Activated CD8-positive, alpha-beta memory T cell treated with anti-CD3 and anti-CD28 coated beads, Interleukin-2, amount 50 U/mL, for 1 hour (primary cell): ENCODE data around the gene CCDC57.

Experiments
- DNase-seq: peaks from one replicate; pipeline ENCODE4 v3.0.0-alpha.2; 2020; ENCODE audit errors: extremely low read depth

Gene CCDC57

DNA sequence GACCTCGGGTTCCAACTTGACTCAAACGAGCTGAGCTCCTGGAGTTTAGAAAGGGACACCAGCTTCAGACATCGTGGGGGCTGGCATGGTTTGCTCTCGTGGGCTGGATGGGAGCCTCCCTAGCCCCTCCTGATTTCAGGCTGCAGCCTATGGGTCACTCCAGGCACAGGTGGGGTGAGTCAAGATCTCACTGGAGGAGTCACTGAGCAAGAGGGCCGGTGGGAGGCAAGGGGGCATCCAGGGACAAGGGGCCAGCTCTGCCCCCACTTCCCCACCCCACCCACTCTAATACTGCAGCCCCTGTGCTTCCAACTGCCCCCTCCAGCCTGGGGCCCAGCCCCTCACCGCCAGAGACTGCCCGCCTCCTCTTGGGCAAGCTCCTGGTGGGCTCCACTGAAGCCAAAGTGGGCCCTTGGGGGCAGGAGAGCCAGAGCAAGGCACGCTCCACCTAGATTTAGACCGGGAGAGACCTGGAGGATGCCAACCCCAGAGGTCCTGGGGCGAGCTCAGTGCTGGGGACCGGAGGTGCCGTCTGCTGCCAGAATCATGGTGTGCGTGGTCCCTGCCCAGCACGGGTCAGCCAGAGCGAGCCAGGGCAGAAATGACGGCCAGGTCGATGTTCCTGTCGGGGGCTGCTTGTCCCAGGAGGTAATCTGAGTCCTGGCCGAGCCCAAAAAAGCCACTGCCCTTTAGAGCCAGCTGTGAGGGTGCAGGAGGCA is 22.6 kb upstream of the CCDC57 start:
- no peak for DNase-seq

DNA sequence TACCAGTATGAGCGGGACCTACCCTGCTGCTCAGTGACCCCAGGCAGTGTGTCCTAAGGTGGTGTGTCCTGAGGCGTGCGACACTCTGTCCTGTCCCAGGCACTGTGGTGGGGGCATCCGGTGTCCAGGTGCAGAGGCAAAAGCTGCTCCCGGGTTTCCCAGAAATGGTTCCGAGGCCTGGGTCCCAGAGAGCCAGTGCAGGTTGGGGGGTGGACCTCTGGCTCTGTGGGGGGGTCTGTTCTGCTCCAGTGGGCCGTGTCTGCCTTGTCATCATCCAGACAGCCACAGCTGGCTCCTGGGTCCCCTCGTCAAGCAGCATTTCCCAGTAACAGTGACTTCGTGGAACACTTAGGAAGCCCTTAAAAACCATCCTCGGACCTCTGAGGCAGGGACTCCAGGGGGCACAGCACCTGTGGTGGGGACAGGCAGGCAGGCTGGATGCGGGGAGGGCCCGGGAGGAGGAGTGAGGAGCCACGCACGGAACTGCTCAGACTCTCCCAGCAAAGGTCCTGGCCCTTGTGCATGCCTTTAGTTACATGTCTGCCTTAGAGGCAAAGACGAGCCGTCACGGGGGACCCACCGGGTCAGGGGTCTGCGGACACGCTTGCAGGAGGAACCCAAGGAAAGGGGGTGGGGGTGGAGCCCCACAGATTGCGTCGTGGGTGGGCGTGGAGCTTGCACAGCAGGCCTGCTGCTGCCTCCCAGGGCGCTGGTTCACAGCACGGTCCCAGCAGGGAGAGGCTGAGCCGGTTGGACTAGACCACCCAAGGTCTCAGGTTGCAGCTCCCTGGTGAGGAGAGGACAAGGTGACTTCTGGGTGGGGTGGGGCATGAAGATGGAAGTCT is 21.8 kb upstream of the CCDC57 start:
- DNase-seq = no peak

DNA sequence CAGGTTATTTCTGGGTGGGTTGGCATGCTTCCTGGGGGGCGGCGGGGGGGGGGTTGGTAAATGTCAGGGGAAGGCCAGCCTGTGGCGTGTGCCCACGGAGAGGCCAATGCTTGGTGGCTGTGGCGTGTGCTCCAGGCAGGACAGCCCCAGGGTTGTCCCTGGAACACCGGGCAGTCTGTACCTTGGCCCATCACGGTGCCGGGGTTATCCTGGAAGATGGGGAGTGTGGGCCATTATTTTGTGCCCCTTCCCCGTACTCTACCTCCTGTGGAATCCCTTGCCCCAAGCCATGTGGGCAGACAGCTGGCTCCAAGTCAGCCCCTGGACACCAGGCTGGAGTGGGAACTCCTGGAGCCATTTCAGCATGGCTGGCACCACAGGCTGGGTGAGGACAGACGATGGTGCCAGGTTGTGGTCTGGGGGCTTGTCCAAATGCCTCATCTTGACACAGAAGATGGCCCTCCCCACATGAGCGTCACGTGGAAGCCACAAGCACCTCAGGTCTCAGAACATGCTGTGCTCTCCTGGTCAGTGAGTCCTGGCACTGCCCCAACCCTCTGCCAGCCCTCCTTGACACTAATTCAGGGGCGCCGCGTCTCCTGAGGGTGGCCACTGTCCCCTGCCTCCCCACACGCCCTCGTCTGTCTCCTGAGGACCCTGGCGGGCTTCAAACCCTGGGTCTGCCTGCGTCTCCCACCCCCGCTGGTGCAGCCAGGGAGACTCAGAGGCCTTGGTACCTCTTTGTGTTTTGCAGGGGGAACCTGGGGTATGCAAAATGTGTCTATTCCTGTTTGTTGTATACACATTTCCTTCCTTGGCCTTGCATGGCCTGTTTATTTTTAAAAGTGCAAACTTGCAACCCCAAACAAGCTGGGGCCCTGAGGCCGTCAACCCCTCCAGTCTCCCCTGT is 20.5 kb upstream of the CCDC57 start:
- DNase-seq = no peak

DNA sequence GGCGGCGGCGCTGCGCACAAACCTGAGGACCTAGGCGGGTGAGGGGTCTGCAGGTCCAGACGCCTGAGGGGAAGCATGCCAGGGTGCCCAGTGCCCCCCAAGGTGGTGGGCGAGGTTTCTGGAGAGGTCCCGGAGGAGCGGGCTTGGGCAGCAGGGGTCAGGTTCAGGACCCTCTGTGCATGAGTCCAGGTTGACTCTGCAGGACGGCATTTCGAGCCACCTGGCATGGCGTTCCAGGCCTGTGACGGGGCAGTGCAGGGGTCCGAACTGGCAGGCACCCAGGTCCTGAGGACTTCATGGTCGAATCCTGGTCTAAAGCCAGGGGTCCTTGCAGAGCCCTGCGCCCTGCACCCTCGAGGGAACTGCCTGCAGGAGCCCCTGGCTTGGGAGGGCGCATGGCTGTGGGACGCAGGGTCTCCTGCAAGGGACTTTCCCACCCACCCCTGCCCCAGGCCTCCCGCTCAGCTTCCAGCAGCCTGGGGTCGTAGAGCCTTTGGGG is 19.7 kb upstream of the CCDC57 start:
- no peak for DNase-seq

DNA sequence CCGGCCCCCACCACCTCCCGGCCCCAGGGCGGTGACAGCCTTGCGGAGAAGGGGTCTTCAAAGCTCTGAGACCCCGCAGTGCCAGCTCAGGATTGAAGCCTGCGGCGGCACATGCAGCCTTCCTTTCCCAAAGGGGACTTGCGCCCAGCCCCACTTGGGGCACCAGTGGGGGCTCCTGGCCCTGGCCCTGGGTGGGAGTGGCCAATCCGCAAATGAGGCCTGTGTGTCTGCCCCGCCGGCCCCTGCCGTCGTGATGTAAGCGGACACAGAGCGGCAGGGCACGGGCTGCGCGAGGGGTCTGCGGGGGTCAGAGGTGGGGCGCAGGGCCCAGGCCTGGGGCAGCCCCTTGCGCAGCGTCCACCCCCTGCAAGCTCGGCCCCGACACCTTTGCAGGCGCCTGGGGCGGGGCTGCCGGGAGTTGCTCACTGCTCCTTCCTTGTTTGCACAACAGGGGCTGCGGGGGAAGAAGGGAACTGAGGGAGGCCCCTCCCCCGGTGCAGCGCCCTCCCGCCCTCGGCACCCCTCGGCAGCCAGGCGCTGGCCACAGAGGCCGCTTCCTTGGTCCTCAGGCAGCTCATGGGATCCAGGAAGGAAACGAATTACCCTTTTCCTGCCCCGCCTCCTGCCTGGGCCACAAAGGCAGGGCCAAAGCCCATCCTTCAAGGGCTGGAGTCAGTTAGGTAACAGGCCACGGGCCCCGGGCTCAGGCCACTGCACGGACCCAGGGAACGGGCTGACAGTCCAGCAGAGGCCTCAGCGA is 19.1 kb upstream of the CCDC57 start:
- no peak for DNase-seq

DNA sequence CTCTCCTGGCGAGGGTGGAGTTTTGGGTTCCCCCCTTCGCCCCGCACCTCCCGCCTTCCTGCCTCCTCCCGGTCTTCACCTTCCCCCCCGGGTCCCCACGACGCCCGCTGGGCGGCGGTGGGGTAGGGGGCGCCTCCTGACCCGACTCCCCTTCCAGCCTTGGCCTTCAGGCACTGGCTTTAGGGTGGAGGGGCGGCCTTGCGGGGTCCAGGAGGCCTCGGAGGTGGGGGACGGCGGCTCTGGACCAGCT is 18.6 kb upstream of the CCDC57 start:
- no peak for DNase-seq

DNA sequence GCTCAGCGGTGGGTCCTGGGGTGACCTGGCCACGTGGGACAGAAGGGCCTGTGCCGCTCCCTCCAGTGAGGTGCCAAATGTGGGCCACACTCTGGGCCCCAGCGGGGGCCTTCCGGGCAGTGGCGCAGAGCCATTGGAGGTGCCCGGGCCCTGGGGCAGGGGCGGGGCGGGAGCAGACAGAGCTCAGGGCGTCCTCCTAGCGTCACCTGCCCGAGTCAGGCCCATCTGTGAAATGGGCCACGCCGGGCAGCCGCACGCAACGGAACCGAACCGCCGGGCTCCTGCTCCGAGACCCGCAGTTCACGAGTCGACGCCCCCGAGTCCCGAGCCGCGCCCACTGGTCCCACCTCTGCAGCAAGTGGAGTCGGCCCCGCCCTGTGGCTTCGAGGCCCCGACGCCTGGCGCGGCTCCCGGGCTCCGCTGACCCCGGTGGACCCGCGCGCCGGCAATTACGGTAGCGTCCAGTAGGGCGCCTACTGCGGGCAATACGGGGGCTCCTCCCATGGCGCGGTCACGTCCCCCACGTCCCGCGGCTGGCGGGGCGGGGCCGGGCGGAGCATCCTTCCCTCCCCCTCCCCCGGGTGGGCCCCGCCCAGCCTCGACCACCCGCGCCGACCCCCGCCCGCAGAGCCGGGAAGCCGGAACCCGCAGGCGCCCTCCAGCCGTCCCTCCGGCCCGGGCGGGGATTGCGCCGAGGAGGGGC is 18.1 kb upstream of the CCDC57 start:
- no peak for DNase-seq

DNA sequence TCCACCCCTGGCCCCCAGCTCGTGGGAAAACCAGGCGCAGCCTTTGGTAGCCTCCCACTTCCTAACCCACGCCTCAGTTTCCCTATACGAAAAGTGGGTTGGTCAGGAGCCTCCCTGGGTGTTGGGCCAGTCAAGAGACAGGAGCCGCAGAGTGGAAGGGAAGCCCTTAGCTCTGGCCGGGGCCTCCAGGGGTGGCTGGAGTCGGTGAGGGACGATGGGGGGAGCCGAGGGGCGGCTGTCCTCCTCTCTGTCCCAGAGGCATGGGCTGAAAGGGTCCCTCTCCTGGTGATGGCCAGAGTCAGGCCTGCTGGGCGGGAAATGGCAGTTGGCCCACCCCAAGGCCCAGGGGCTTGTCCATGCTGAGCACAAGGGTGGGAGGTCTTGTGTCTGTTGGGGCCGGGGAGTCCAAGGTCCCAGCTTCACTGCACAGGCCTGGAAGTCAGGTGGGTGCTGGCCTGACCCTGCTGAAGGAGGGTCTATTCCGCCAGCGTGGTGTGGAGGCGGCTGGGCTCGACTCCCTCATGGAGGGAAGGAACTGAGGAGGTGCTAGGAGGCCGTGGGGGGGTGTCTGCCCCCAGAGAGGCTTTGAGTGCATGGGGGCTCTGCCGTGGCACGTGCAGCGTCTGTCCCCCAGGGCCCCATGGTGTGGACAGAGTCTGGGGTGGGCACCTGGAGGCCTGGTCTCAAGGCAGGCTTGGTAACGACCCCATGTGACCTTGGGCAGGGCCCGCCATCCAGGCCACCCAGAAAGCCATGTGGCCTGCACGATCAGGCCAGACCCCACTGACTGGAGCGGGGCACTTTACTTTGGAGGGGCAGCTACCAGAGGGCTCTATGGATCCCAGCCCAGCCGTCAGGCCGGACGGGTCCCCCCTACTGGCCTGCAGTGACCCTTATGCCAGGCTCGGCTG is 17.3 kb upstream of the CCDC57 start:
- no peak for DNase-seq

DNA sequence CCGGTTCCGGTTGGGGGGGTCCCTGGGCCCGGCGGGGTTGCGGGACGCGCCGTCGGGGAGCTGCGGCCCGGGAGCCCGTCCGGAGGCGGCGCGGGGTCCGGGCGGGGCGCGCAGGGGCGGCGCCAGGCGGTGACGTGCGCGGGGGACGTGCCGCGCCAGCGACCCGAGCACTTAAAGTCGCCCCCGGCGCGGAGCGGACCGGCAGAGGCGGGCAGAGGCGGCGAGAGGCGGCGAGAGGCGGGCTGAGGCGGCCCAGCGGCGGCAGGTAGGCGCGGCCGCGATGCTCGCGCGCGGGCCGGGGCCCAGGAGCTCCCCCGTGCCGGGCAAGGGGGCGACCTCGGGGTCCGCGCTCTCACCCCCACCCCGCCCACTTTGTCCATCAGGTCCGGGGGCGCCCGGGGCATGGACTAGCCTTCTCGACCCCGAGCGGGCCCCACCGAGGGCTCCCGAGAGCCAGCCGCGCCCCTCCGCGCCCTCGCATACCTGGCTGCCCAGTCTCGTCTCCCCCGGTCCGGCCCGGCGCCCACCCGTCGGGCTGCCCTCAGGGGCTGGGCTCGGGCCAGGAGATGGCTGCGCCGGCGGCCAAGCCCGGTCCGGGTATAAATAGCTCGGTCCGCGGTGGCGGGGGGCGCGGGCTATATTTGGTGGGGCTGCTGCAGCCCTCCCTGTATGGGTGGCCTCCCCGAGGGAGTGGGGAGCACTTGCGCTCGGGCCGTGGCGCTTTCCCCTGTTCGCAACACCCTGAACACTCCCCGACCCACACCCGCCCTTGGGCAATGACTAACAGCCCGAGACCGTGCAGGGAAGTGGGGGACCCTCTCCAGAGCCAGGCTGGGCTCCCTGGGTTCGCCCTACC is 16.4 kb upstream of the CCDC57 start, which contains the start of gene SLC16A3:
SLC16A3 (plus strand) TSS at position 201 of the 856 bp plus-strand sequence. CDS start 6,967 bp downstream, outside the sequence.
- no peak for DNase-seq

DNA sequence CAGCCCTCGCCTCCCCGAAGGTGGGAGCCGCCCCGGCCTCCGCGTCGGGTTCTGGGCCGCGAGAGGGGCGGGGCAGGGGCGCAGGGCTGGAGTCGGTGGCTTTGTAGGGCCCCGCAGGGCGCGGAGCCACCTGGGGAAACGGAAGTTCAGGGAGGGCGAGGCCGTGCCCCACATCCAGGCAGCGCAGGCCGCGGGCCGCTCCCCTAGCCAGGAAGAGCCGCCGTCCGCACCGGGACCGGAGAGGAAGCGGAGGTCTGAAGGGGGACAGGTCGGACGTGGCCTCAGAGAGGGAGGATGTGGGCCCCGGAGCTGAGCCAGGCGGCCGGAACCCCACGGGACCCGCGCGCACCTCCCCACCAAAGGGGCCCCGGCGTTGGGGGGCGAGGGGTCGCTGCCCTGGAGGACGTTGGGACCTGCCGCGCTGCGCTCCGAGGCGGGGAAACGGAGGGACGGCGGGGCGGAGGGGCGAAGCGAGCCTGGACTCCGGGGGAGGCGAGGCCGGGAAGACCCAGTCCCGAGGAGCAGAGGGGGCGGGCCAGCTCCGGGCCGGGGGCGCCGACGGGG is 15.7 kb upstream of the CCDC57 start:
- no peak for DNase-seq

DNA sequence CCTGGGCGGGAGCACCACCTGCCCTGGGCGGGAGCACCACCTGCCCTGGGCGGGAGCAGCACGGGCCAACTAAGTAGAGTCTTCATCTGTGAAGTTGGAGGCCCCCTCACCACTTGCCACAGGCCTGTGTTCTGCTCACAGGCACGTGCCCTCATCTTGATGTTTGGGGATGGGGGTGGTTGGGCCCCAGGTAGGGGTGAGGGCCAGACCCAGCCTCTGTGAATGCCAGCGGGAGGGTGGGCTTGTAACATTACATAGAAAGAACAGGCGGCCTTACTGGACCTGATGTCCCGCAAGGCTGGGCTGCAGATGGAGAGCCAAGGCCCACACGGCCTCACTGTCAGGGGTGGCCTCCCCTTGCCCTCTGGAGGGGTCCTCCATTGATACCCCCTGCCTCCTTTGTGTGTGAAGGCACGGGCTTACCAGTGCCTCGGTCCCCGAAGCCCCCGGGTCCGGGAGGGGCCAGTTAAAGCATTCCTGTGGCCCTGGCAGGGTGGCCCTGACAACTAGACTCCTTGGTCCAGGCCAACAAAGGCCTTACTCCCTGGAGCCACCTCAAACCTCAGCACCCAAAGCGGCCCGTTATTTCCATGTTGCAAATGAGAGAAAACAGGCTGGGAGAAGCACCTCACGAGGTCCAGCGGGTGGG is 15.1 kb upstream of the CCDC57 start:
- no peak for DNase-seq

DNA sequence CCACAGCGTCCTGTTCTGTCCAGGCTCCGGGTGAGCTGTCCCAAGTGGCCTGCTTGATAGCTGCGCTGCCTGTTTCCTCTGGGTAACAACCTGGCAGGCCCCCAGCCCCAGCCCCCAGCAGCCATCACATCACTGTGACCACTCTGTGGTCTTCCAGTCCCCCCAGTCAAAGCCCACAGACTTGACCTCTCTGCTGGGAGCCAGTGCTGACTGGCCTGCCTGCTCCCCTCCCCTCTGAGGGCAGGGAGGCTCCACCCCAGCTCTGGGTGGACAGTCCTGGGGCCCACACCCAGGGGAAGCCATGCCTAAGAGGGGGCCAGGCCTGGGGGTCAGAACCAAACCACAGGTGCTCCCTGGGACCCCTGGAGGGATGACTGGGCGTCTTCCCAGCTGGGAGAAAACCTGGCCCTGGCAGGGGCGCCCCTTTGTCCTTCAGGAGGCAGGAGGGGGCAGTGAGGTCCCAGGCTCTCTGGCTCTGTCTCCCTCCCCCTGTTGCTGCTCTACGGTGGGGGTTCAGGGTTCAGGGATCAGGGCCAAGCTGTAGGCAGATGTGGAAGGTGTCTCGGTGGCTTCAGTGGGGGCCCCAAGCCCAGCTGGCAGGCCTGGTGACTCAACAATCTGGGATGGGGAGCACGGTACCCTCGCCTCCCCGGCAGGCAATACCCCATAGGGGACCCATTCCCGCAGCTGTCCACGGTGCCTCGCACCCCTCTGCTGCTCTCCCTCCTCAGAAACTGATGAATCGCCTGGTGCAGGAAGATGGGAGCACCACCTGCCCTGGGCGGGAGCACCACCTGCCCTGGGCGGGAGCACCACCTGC is 14.4 kb upstream of the CCDC57 start:
- DNase-seq = no peak

DNA sequence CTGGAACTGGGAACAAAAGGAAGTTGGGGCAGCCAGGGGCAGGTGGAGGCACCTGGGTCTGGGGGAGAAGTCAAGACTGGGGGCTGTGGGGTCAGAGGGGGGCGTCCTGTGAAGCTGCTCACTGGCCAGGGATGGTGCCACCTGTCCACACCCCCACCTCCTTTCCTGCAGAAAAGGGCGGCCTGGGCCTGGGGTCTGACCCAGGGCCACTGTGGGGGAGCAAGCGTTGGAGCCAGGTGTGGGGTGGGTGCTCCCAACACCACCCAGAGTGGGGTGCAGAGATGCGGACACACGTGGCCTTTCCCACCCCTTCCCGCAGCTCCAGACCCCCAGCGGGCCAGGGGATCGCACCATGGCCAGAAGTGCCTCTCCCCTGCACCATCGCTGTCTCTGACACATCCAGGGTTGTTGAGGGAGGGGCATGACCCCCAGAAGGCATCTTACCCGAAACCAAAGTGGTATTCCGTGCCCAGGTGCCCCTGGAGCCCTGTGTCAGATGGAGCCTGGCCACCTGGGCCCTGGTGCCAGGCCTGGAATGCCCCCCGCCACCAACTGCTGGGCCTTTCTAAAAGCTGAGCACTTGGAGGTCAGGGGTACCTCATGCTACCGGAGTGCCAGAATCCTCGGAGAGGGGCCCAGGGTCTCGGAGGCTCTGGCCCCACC is 13.6 kb upstream of the CCDC57 start:
- DNase-seq = no peak

DNA sequence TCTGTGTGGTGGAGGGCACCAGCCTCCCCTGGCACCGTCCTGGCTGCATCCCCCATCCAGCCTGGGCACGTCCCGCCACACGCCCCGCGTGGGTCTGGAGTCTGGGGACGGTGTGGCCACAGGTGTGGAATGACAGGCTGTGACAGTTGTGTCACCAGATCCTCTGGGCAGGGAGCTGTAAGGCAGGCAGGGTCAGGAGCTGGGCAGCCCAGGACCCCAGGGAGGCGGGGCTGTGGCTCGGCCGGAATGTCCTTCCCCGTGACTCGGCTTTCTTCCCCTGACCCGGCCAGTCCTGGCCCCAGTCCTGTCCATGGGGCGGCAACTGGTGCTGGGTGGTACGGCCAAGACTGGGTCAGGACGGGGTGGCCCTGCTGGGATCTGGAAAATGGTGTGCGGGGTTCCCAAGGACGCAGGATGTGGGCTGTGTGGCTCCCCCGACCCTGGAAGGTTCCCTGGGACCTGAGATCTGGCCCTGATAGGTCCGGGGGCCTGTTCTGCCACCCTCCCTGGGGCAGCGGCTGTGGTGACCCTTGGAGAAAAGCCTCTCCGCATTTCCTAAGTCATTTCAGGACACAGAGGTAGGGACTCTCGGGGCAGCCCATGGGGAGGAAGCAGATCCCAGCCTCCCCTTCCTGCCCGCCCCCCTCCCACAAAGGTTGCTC is 12.9 kb upstream of the CCDC57 start:
- no peak for DNase-seq

DNA sequence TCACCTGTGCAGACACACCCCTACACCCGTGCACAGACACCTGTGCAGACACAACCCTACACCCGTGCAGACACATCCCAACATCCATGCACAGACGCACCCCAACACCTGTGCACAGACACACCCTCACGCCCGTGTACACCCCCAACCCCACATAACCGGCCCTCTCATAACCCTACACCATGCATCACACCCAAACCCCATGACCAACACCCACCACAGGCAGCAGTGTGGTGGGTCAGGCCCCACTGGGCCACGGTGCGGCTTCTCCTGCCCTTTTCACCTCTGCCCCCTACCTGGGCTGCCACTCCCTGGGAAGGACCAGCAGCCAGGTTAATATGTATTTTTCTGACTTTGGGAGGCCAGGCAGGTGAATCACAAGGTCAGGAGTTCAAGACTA is 12.0 kb upstream of the CCDC57 start:
- DNase-seq = no peak

DNA sequence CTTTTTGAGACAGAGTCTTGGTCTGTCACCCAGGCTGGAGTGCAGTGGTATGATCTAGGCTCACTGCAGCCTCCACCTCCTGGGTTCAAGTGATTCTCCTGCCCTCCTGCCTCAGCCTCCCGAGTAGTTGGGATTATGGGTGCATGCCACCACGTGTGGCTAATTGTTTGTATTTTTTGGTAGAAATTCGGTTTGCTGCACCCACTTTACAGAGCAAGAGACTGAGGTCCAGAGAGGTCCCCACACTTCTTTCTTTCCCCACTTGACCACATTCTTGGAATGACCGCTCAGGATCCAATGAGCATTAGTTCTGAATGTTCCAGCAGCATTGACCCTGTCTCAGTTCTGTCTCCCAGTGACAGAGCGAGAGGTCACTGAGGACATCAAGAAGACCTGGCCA is 10.9 kb upstream of the CCDC57 start:
- DNase-seq = no peak
